Central memory CD8-positive, alpha-beta T cell (primary cell): ENCODE measurements around the gene SLC35F3.
"Not testable (repeated sequence)": the region's sequence is repeated elsewhere in the genome, so short reads cannot be mapped to it uniquely, and the experiment has no call there.

ENCODE experiments used
- ATAC-seq: fragments of 150-1000 bp; cut with Tn5 transposase; replicated peaks from 2 replicates; pipeline ENCODE4 v1.10.0; 2022; ENCODE audit warnings: mild to moderate bottlenecking, moderate FRiP score, moderate number of reproducible peaks; ENCODE audit not compliant: poor library complexity, severe bottlenecking; ENCODE audit errors: extremely low read depth
- DNase-seq, 2 donors: peaks; one replicate each; pipeline ENCODE4 v3.0.0; 2021; ENCODE audit warnings: low spot score in 2 of 2
- H3K27ac Mint-ChIP-seq: one replicate; pipeline ENCODE4 v1.8.0; 2022; ENCODE audit warnings: low read depth, mild to moderate bottlenecking, moderate library complexity, mixed read lengths
- H3K27me3 Mint-ChIP-seq: one replicate; pipeline ENCODE4 v1.8.0; 2022; ENCODE audit warnings: mixed read lengths
- H3K36me3 Mint-ChIP-seq: one replicate; pipeline ENCODE4 v1.8.0; 2022; ENCODE audit warnings: mild to moderate bottlenecking, moderate library complexity, mixed read lengths; ENCODE audit not compliant: insufficient read depth
- H3K4me1 Mint-ChIP-seq: one replicate; pipeline ENCODE4 v1.8.0; 2022; ENCODE audit warnings: mixed read lengths
- H3K4me3 Mint-ChIP-seq: one replicate; pipeline ENCODE4 v1.8.0; 2022; ENCODE audit warnings: mild to moderate bottlenecking, moderate library complexity, mixed read lengths
- H3K9me3 Mint-ChIP-seq: one replicate; pipeline ENCODE4 v1.8.0; 2022; ENCODE audit warnings: mixed read lengths

Gene SLC35F3

DNA sequence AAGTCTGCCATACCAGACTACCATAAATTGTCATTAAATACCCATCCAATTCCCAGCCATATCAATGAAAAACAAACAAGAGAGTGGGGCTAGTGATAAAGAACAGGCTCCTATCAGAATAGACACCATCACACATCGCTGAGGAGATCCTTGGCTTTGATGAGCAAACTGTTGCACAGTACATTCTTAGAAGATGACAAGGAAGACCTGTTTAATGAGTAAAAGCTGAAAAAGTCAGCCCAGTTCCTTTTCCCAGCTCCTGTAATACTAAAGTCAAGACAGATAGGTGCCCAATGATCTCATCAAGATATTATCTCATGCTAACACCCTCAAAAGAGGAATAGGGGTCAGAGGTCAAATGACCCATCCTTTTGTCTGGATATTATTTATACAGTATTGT, 304.3 kb downstream of the SLC35F3 start:
- H3K4me1 Mint-ChIP-seq: no peaks in the 10 kb centered on the region
- ATAC-seq (no peak), DNase-seq (no peak)
- H3K36me3 Mint-ChIP-seq: no peaks in the 10 kb centered on the region
- H3K27ac Mint-ChIP-seq: no peak overlapping the region
- no peaks in the 10 kb centered on the region for H3K9me3 Mint-ChIP-seq
- H3K4me3 Mint-ChIP-seq: no peak overlapping the region
- H3K27me3 Mint-ChIP-seq: peaks cover 26% of the 10 kb centered on the region

DNA sequence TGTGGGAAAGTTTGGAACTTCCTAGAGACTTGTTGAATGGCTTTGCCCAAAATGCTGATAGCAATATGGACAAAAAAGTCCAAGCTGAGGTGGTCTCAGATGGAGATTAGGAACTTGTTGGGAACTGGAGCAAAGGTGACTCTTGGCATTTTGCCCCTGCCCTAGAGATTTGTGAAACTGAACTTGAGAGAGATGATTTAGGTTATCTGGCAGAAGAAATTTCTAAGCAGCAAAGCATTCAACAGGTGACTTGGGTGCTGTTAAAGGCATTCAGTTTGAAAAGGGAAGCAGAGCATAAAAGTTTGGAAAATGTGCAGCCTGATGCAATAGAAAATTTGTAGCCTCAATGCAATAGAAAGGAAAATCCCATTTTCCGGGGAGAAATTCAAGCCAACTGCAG, 306.0 kb downstream of the SLC35F3 start:
- H3K36me3 Mint-ChIP-seq, H3K4me3 Mint-ChIP-seq, H3K27ac Mint-ChIP-seq, DNase-seq, H3K4me1 Mint-ChIP-seq, ATAC-seq, H3K9me3 Mint-ChIP-seq: not testable (repeated sequence)
- peaks cover 33% of the 10 kb centered on the region for H3K27me3 Mint-ChIP-seq

DNA sequence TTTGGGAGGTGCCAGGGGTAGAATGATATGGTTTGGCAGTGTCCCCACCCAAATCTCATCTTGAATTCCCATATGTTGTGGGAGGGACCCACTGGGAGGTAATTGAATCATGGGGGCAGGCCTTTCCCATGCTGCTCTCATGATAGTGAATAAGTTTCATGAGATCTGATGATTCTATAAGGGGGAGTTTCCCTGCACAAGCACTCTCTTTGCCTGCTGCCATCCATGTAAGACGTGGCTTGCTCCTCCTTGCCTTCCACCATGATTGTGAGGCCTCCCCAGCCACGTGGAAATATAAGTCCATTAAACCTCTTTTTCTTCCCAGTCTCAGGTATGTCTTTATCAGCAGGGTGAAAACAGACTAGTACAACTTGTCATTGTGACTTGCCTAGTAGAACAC, 307.4 kb downstream of the SLC35F3 start:
- H3K36me3 Mint-ChIP-seq, H3K9me3 Mint-ChIP-seq, ATAC-seq, DNase-seq, H3K4me3 Mint-ChIP-seq, H3K4me1 Mint-ChIP-seq, H3K27ac Mint-ChIP-seq: not testable (repeated sequence)
- peaks cover 47% of the 10 kb centered on the region for H3K27me3 Mint-ChIP-seq

DNA sequence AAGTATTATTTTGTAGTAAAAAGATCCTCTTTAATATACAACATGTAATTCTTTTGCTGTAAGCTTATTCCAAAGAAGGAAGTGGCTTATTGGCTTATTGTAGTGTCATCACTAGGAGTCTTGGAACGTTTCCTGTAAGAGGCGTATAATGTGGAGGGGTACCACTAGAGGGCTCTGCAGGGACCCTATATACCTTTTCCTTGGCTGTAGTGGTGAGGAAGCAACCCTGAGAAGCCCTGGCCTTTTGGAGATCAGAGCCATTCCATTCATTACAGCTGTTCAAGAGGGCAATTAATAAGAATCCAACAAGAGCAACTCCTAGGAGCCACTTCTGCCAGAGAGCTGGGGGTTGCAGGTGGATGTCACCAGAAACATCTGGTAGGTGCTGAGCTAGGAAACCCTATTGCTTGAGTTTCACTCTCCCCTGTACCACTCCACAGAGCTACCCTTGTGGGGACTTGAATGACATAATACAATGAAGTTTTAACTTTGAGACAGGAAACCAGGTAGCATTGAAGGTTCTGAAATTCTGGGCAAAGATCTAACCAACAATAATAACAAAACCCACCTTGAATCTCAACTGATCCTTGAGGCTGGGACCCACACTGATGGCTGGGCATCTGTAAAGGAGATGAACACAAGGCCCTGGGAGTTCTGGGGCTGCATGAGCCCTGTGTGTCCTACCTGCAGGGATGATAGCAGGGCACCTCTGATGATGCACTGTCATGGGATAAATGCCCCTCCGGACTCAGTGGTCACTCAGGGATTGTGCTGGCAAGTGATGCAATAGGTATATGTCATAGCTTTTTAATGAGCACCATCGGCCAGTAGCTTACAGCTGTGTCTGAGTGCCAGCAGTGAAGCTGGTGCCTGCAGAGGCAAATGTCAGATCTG, 308.5 kb downstream of the SLC35F3 start:
- H3K4me3 Mint-ChIP-seq: peak overlapping the region; percentile 32
- no peaks in the 10 kb centered on the region for H3K9me3 Mint-ChIP-seq
- no peak for DNase-seq
- H3K36me3 Mint-ChIP-seq: no peaks in the 10 kb centered on the region
- no peaks in the 10 kb centered on the region for H3K4me1 Mint-ChIP-seq
- H3K27ac Mint-ChIP-seq: no peak overlapping the region
- peaks cover 57% of the 10 kb centered on the region for H3K27me3 Mint-ChIP-seq
- ATAC-seq: peak; percentile 55

DNA sequence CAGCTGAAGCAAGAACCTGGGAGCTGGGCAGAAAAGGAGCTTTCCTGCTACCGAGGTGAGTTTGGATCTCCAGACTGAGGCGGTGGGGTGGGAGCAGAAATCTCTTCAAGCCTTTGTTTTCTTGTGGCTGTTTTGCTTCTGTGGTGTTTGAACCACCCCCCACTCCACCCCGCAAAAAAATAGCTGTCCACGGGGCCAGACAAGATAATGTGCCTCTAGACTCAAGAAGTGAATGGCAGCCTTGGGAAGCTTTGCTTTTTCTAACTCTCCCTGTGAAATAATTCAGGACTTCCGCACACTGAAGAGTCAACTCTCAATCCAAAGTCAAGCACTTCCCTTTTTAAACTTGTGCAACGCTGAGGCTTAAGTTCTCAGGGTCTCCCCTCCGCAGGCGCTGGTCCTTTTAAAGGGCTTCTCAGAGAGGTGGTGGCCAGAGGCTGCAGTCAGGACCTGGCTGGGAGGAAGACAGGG, 309.2 kb downstream of the SLC35F3 start:
- Mint-ChIP-seq H3K27me3 (peaks cover 50% of the 10 kb centered on the region), H3K36me3 (no peaks in the 10 kb centered on the region), H3K27ac (no peak overlapping the region)

DNA sequence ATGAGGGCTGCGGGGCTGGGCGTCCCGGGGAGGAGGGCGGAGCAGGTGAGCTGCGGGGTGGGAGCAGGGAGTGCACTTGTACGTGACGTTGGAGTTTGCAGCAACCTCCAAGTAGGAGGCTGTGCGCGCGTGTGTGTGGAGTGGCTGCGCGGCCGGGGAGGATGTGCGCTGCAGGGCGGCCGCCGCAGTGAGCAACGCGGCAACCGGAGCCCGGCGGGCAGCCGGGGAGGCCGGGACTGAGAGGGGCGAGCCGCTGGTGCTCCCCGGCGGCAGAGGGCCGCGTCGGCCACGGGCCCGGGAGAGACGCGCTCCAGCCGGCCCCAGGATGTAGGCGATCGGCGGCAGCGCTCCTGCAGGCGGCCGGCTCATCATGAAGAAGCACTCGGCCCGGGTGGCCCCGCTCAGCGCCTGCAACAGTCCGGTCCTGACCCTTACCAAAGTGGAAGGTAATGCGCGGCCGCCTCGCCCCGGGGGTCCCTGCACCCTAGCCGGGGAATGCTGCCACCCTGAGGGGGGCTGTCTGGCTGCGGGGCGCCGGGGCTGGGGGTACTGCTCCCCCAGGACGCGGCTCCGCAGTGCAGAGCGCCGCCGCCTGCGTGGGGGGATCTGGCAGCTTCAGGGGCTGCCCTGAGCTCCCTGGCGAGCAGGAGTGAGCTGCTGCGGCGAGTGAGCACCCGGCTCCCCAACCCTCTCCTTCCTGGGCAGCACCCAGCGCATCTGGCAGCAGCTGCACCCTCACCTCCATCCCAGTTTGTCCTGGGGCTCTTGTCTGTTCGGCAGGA, 309.8 kb downstream of the SLC35F3 start:
- peak overlapping the region; percentile 72 for H3K4me3 Mint-ChIP-seq
- H3K27me3 Mint-ChIP-seq: peaks cover 44% of the 10 kb centered on the region

More for the DNA sequence above, 309.2 kb downstream of the SLC35F3 start:
- Mint-ChIP-seq H3K4me1 (no peaks in the 10 kb centered on the region), H3K9me3 (no peaks in the 10 kb centered on the region), H3K4me3 (peak overlapping the region; percentile 72)
- no peak for DNase-seq
- ATAC-seq: no peak

DNA sequence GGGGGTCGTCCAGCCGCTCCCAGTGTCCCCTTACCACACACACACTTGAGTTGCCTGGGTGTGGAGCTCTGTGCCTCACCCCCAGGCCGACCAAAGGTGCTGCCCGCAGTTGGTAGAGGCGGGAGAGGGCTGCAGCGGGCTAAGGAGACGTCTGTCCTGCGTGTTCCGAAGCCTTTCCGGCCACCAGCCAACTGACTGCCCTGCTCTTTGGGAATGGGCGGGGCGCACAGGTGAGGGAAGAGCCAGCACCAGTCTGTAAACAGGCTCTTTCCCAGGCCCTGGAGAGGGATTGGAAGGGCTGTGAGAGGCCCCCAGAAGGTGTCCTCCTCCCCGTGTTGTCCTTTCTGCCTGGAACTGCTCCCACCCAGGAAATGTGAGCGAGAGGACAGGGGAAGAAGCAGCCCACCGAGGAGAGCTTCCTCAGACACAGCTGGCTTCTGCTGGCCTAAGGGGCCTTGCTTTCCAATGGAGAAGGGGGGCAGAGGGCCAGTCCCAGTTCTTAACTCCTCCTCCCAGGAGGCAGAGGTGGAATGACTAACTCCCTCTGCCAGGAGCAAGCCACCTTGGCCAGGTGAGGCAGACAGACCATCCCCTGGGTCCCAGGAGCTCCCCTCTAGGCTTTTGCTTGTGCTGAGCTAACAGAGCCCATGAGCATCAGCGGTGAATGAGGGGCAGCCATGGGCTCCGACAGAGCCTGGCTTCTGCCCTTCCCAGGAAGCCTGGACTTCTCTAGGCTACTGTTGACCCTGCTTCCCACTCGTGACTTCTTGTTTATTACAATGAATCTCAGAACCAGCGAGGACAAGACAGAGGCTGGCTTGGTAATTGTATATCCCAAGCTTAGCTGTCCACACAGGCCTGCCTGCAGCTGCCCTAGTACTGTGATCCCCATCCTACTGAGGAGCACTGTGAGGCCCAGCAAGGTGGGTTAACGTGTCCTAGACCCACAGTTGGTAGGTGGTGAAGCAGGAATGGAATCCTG, 310.7 kb downstream of the SLC35F3 start:
- ATAC-seq: no peak
- H3K9me3 Mint-ChIP-seq: no peaks in the 10 kb centered on the region
- no peak overlapping the region for H3K27ac Mint-ChIP-seq
- H3K4me3 Mint-ChIP-seq: peak overlapping the region; percentile 31
- peaks cover 36% of the 10 kb centered on the region for H3K27me3 Mint-ChIP-seq
- DNase-seq: no peak
- H3K36me3 Mint-ChIP-seq: no peaks in the 10 kb centered on the region
- no peaks in the 10 kb centered on the region for H3K4me1 Mint-ChIP-seq

More for the DNA sequence above, 309.8 kb downstream of the SLC35F3 start:
- ATAC-seq (peak; percentile 34), DNase-seq (no peak)
- Mint-ChIP-seq H3K27ac (no peak overlapping the region), H3K36me3 (no peaks in the 10 kb centered on the region), H3K4me1 (no peaks in the 10 kb centered on the region), H3K9me3 (no peaks in the 10 kb centered on the region)

DNA sequence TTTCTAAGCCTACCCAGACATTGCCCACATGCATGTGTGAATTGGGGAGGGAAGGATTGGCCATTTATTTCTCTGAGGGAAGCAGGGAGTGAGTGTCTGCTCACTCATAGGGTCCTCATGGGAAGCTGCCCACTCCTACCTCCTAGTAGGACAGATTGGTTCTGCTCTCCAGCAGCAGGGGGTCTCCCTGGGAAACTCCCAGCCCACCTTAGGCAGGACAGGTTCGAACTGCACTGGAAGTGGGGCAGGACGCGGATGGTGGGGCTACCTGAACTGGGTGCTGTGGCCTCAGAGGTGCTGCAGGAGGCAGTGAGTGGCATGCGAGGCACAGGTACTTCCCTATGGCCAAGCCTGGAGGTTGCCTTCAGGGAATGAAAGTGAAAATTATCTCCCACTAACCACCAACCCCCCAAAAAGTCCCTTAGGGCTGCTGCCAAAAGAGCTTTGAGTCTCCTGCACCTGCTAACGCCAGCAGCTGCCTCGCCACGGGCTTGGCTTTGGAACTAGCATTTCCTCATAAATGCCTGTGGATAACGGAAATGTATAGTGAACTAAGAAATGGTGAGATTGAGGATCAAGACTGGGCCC, 311.7 kb downstream of the SLC35F3 start:
- peak overlapping the region; percentile 14 for H3K4me3 Mint-ChIP-seq
- H3K27ac Mint-ChIP-seq: no peak overlapping the region
- no peak for DNase-seq
- no peak for ATAC-seq
- no peaks in the 10 kb centered on the region for H3K36me3 Mint-ChIP-seq
- H3K27me3 Mint-ChIP-seq: peaks cover 30% of the 10 kb centered on the region
- H3K4me1 Mint-ChIP-seq: no peaks in the 10 kb centered on the region
- H3K9me3 Mint-ChIP-seq: no peaks in the 10 kb centered on the region

DNA sequence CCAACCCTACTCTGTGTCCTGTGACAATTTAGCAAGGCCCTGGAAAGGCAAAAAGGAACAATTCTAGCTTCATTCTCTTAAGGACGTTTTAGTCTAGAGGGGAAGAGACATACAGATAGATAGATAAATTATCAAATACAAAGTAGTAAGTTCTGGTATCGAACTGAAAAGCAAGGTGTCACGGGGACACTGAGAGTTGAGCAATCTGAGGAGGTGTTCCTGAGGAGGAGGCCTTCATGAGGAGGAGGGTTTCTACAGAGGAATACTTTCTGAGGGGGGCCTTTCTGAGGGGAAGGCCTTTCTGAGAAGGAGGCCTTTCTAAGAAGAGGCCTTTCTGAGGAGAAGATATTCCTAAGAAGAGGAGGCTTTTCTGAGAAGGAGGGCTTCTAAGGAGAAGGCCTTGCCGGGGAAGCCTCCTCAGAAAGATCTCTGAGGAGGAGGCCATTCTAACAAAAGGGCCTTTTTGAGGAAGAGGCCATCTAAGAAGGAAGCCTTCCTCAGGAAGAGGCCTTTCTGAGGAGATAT, 312.9 kb downstream of the SLC35F3 start:
- no peaks in the 10 kb centered on the region for H3K9me3 Mint-ChIP-seq
- no peak for DNase-seq
- H3K27me3 Mint-ChIP-seq: peaks cover 35% of the 10 kb centered on the region
- no peak overlapping the region for H3K4me3 Mint-ChIP-seq
- H3K4me1 Mint-ChIP-seq: no peaks in the 10 kb centered on the region
- no peaks in the 10 kb centered on the region for H3K36me3 Mint-ChIP-seq
- peak overlapping the region; percentile 16 for H3K27ac Mint-ChIP-seq
- no peak for ATAC-seq

DNA sequence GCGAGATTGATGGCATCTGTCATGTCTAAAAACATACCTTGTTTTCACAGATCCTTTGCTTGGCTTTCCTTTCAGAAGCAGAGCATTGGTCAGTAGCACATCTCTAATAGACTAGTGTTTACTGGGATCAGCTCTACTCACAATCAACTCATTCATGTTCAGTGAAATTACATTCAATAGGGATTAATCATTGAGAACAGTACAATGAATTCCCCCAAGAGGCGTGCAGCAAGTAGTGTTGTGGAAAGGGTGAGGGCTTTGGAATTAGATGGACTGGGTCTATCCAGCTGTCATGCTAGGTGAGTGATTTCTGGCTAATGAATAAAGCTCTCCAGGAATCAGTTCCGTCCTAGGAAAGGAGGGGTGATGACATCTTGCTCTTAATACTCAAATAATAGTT, 313.6 kb downstream of the SLC35F3 start:
- no peak for ATAC-seq
- Mint-ChIP-seq H3K4me3 (no peak overlapping the region), H3K36me3 (no peaks in the 10 kb centered on the region), H3K4me1 (no peaks in the 10 kb centered on the region), H3K27ac (no peak overlapping the region), H3K27me3 (peaks cover 42% of the 10 kb centered on the region), H3K9me3 (no peaks in the 10 kb centered on the region)
- no peak for DNase-seq

DNA sequence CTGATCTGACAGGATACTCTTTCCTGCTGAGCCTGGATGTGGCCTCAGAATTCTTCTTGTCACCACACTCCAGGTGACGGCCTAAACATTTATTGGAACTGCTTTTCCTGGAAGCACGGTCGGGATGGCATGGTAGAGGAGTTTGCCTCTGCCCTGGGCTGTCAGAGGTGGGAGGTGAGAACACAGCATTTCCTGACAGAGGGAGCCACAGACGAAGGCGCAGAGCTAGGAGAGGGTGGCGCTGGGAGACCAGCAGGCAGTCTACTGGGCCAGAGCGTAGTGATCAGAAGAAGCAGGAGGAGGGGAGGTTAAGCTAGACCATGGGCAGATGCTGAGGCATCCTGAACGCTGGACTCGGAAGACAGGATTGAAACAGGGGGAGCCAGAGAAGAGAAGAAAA, 315.2 kb downstream of the SLC35F3 start:
- DNase-seq (no peak), ATAC-seq (no peak)
- H3K4me1 Mint-ChIP-seq: no peaks in the 10 kb centered on the region
- no peaks in the 10 kb centered on the region for H3K9me3 Mint-ChIP-seq
- no peaks in the 10 kb centered on the region for H3K36me3 Mint-ChIP-seq
- H3K4me3 Mint-ChIP-seq: no peak overlapping the region
- H3K27ac Mint-ChIP-seq: no peak overlapping the region
- H3K27me3 Mint-ChIP-seq: peaks cover 54% of the 10 kb centered on the region
